K562 (cell line): ENCODE results near the gene NQO2. TPM values are rescaled to one million over a fixed set of nuclear protein-coding genes. Genes with fewer than 3 reads are reported as not detected.

ENCODE experiments used
- ATAC-seq: fragments of 200-7000 bp; cut with Tn5 transposase; 3 replicates; pipeline ENCODE4 v1.9.1; 2020; ENCODE audit warnings: moderate library complexity
- BruUV-seq: library from RNA; stranded (reverse); fragments of 400-500 nt; replicated peaks from 2 replicates; lab custom pipeline; 2021; lab: Mats Ljungman, UMichigan
- CTCF ChIA-PET: fragments of 300-600 bp; formaldehyde crosslinking; extraction: SDS; loops from one replicate; lab custom pipeline; 2021; ENCODE audit warnings: low intra/inter-chr PET ratio; lab: Yijun Ruan, JAX
- POLR2A ChIA-PET: fragments of 300-600, 350-650 bp; sonication (Branson Sonifier 250); formaldehyde crosslinking; extraction: SDS; loops from one replicate; lab custom pipeline; 2021; ENCODE audit warnings: antibody characterized with exemption, inconsistent platforms; lab: Yijun Ruan, JAX
- DNase-seq, 4 experiments: peaks; one replicate each; pipeline versions ENCODE4 v3.0.0 to v3.0.0-alpha.2; 2011 to 2018; ENCODE audit warnings: low spot score in 3 of 4, mixed read lengths in 3 of 4; ENCODE audit errors: extremely low read depth in 1 of 4
- FAIRE-seq: peaks from 2 replicates; lab custom pipeline; 2011; peaks lifted over from hg19 to GRCh38; lab: Jason Lieb, UNC
- H2AFZ ChIP-seq: 2 replicates; pipeline ENCODE4 v1.6.0; 2011; ENCODE audit warnings: low read depth, low read length, control low read depth, inconsistent platforms
- H3K27ac ChIP-seq: fragments of 200-600 bp; 3 replicates; pipeline ENCODE4 v1.8.0; 2011; ENCODE audit warnings: low read depth, mild to moderate bottlenecking, control low read depth, inconsistent platforms, low read length, moderate library complexity, mixed read lengths; ENCODE audit errors: extremely low read depth
- H3K27me3 ChIP-seq, 2 experiments: fragments of 300-600 bp in 1 of 2; 2 replicates in 1 of 2; 3 replicates in 1 of 2; pipeline versions ENCODE4 v1.6.0 to v1.8.0; 2011; ENCODE audit warnings: inconsistent platforms in 2 of 2, low read length in 2 of 2, mild to moderate bottlenecking in 1 of 2, mixed read lengths in 1 of 2, moderate library complexity in 1 of 2; ENCODE audit not compliant: control insufficient read depth in 2 of 2, insufficient read depth in 2 of 2
- H3K36me3 ChIP-seq: fragments of 300-600 bp; 3 replicates; pipeline ENCODE4 v1.8.0; 2011; ENCODE audit warnings: mild to moderate bottlenecking, low read length, inconsistent platforms; ENCODE audit not compliant: control insufficient read depth, insufficient read depth
- H3K4me1 ChIP-seq, 2 experiments: fragments of 200-600 bp in 1 of 2; replicated peaks in 1 of 2; 2 replicates in 1 of 2; 3 replicates in 1 of 2; pipeline versions ENCODE4 v1.5.1 to v1.8.0; 2011; ENCODE audit warnings: inconsistent platforms in 2 of 2, low read length in 2 of 2, mild to moderate bottlenecking in 1 of 2, mixed read lengths in 1 of 2, moderate library complexity in 1 of 2; ENCODE audit not compliant: control insufficient read depth in 2 of 2, insufficient read depth in 2 of 2
- H3K4me2 ChIP-seq: 2 replicates; pipeline ENCODE4 v1.6.1; 2011; ENCODE audit warnings: low read length, control low read depth, inconsistent platforms, mixed read lengths; ENCODE audit not compliant: insufficient read depth
- H3K4me3 ChIP-seq: fragments of 200-600 bp; sonication (generic), shearing (Covaris generic); 2 replicates; pipeline ENCODE4 v1.5.1; 2016; ENCODE audit warnings: control low read depth, inconsistent platforms
- H3K79me2 ChIP-seq: fragments of 200-600 bp; 3 replicates; pipeline ENCODE4 v1.8.0; 2011; ENCODE audit warnings: low read length, inconsistent platforms; ENCODE audit not compliant: control insufficient read depth, insufficient read depth
- H3K9ac ChIP-seq, 2 experiments: 2 replicates each; pipeline versions ENCODE4 v1.6.0 to v1.6.1; 2011; ENCODE audit warnings: low read depth in 2 of 2, low read length in 2 of 2, control low read depth in 1 of 2, inconsistent platforms in 1 of 2, mild to moderate bottlenecking in 1 of 2, mixed read lengths in 1 of 2; ENCODE audit not compliant: insufficient read depth in 1 of 2
- H3K9me1 ChIP-seq: one replicate; pipeline ENCODE4 v1.6.0; 2011; ENCODE audit warnings: inconsistent platforms, mild to moderate bottlenecking, low read length, moderate library complexity; ENCODE audit not compliant: control insufficient read depth, insufficient read depth
- H3K9me3 ChIP-seq: replicated peaks from 2 replicates; pipeline ENCODE4 v1.5.1; 2011; ENCODE audit warnings: low read depth, low read length, inconsistent platforms; ENCODE audit not compliant: control insufficient read depth, insufficient read depth
- H4K20me1 ChIP-seq: replicated peaks from 2 replicates; pipeline ENCODE4 v1.6.1; 2011; ENCODE audit warnings: low read length, inconsistent platforms, mixed read lengths; ENCODE audit not compliant: control insufficient read depth, insufficient read depth
- CBFA2T3 ChIP-seq: fragments of 450-650 bp; IDR thresholded peaks from 2 replicates; pipeline ENCODE4 v1.6.1; 2017
- EGR1 ChIP-seq: fragments of 450-650 bp; conservative IDR thresholded peaks from 2 replicates; pipeline ENCODE4 v1.6.1; 2017; ENCODE audit warnings: mild to moderate bottlenecking
- GTF2E2 ChIP-seq: fragments of 200-800 bp; sonication (Bioruptor generic); IDR thresholded peaks from 2 replicates; pipeline ENCODE4 v1.6.1; 2016; ENCODE audit warnings: missing genetic modification characterization, missing compliant biosample characterization
- HMG20B ChIP-seq: fragments of 250-450 bp; sonication (Bioruptor Pico); IDR thresholded peaks from 2 replicates; pipeline ENCODE4 v1.5.0; 2021; ENCODE audit warnings: mild to moderate bottlenecking
- MXI1 ChIP-seq: IDR thresholded peaks from 2 replicates; pipeline ENCODE4 v1.6.1; 2011; ENCODE audit warnings: low read depth, mild to moderate bottlenecking, improper control_type of control experiment, low read length
- NBN ChIP-seq: fragments of 450-650 bp; IDR thresholded peaks from 2 replicates; pipeline ENCODE4 v1.6.1; 2016; ENCODE audit warnings: low read depth, mild to moderate bottlenecking
- RBM14 ChIP-seq: fragments of 200-400 bp; formaldehyde crosslinking; IDR thresholded peaks from 2 replicates; pipeline ENCODE4 v1.6.1; 2018; ENCODE audit warnings: low read depth, mild to moderate bottlenecking, low read length, moderate library complexity, borderline replicate concordance; ENCODE audit not compliant: insufficient read depth
- RHOXF2B ChIP-seq: fragments of 250-450 bp; sonication (Bioruptor Pico); conservative IDR thresholded peaks from 2 replicates; pipeline ENCODE4 v1.5.1; 2021
- SIN3A ChIP-seq, 2 experiments: fragments of 150-350 bp in 1 of 2; IDR thresholded peaks; 2 replicates each; pipeline ENCODE4 v1.6.1; 2011 to 2016; ENCODE audit warnings: borderline replicate concordance in 2 of 2, low read depth in 2 of 2, low read length in 2 of 2, mild to moderate bottlenecking in 2 of 2, moderate library complexity in 2 of 2; ENCODE audit not compliant: control insufficient read depth in 1 of 2
- SRSF7 ChIP-seq: fragments of 200-400 bp; formaldehyde crosslinking; optimal IDR thresholded peaks from 2 replicates; pipeline ENCODE3; 2017; ENCODE audit warnings: mild to moderate bottlenecking, low read depth, low read length
- ZNF354B ChIP-seq: fragments of 250-450 bp; sonication (Bioruptor Pico); IDR thresholded peaks from 2 replicates; pipeline ENCODE4 v1.4.0; 2020
- ZNF384 ChIP-seq: IDR thresholded peaks from 2 replicates; pipeline ENCODE4 v1.6.1; 2012; ENCODE audit warnings: low read depth, low read length, improper control_type of control experiment
- ZNF431 ChIP-seq: sonication (generic); formaldehyde crosslinking; IDR thresholded peaks from 2 replicates; pipeline ENCODE4 v1.8.0; 2022; ENCODE audit warnings: mild to moderate bottlenecking, missing genetic modification reagents
- WGBS: fragments of 100-300 bp; shearing (Covaris generic); methylation state at CpG from one replicate; pipeline ENCODE4 v1.1.6; 2016; ENCODE audit warnings: low coverage, mixed read lengths; ENCODE audit not compliant: insufficient coverage; ENCODE audit errors: missing lambda C conversion rate; 5-methylcytosine and 5-hydroxymethylcytosine counted together
- in situ Hi-C: fragments of 300-500 bp; cut with MboI; formaldehyde crosslinking; loops from 4 replicates; pipeline ENCODE4 v1.15.0; 2018; ENCODE audit warnings: inconsistent platforms, mixed read lengths
- intact Hi-C: fragments of 100-400 bp; cut with micrococcal nuclease; formaldehyde crosslinking; loops from 2 replicates; pipeline ENCODE4 v1.14.2; 2022
- polyA plus RNA-seq, 8 experiments: library from polyadenylated mRNA; depleted of rRNA in 4 of 8; stranded (reverse) in 5 of 8; unstranded in 3 of 8; fragments of >200 nt; fragmentation: Nextera tagmentation in 2 of 8; fragmentation: Illumina TruSeq in 1 of 8; extraction: Ambion mirVana in 2 of 8; extraction: Trizol in 1 of 8; gene quantifications; 2 replicates each; pipeline versions ENCODE4 v1.2.1 to v1.2.3, GENCODE V29; 2011 to 2014; ENCODE audit warnings: inconsistent platforms in 1 of 8, missing spikeins in 1 of 8
- total RNA-seq, 7 experiments: library from RNA; depleted of rRNA in 6 of 7; stranded (reverse); fragments of >200 nt in 6 of 7; fragmentation: Illumina TruSeq in 2 of 7; extraction: Trizol in 2 of 7; gene quantifications; 2 replicates each; pipeline versions ENCODE4 v1.2.1 to v1.2.3, GENCODE V29; 2011 to 2021; ENCODE audit warnings: low replicate concordance in 1 of 7
- TF ChIP-seq, protein P1 (sequence below): fragments of 450-650 bp; IDR thresholded peaks from 2 replicates; pipeline ENCODE4 v1.6.1; 2017; ENCODE audit warnings: mild to moderate bottlenecking, moderate library complexity
- TF ChIP-seq, protein P2 (sequence below): fragments of 450-650 bp; IDR thresholded peaks from 2 replicates; pipeline ENCODE4 v1.6.1; 2018; ENCODE audit warnings: mild to moderate bottlenecking, low read depth; ENCODE audit not compliant: partially characterized antibody

Gene NQO2
- total and polyA plus RNA-seq, 9 of the 15 experiments (the other 6 are each of a cell fraction or from before 2014, with no cell fraction given) = 54.6 to 214 (median 116) TPM

DNA sequence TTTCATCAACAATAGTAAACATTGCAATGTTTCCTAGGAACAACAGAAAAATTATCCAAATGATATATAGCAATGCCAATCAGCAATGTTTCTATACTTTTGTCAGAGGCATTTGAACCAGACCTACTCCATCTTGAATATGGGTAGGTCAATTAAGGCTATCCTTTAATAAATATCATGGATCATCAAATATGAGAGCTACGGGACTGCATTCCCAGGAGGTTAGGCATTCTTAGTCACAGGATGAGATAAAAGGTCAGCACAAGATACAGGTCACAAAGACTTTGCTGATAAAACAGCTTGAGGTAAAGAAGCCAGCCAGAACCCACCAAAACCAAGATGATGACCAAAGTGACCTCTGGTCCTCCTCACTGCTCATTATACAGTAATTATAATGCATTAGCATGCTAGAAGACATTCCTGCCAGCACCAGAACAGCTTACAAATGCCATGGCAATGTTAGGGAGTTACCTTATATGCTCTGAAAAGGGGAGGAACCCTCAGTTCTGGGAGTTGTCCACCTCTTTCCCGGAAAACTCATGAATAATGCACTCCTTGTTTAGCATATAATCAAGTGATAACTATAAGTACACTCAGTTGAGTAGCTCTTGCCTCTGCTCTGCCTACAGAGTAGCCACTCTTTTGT, 19.8 kb upstream of the NQO2 start (continued):
- TF ChIP-seq CBFA2T3 (peak; percentile 28; the same call in 1 of the 2 replicates), RHOXF2B (CRISPR knock-in tag) (no peak), SIN3A (IDR thresholded peaks at IDR 0.05; ENCODE audit: borderline replicate concordance in 2 of 2, control insufficient read depth in 1 of 2, low read depth in 2 of 2, low read length in 2 of 2) (no peak), SRSF7 (no peak), ZNF354B (peak; percentile 84), RBM14 (no peak), HMG20B (no peak)
- TF ChIP-seq, protein P1, sequence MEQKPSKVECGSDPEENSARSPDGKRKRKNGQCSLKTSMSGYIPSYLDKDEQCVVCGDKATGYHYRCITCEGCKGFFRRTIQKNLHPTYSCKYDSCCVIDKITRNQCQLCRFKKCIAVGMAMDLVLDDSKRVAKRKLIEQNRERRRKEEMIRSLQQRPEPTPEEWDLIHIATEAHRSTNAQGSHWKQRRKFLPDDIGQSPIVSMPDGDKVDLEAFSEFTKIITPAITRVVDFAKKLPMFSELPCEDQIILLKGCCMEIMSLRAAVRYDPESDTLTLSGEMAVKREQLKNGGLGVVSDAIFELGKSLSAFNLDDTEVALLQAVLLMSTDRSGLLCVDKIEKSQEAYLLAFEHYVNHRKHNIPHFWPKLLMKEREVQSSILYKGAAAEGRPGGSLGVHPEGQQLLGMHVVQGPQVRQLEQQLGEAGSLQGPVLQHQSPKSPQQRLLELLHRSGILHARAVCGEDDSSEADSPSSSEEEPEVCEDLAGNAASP = no peak

DNA sequence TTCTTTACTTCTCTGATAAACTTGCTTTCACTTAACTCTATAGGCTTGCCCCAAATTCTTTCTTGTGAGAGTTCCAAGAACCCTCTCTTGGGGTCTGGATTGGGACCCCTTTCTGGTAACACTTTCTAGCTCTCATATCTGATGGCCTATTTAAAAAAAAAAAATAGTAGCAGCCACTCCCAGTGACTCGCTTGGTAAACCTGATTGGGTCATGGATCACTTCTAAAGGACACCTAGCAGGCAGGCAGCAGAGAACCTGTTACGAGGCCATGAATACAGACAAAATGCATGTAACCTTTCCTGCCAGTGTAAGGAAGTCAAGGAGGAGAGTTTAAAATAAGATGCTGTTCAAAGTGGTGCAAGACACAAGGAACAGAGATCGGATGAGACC, 19.2 kb upstream of the NQO2 start:
- no peaks in the 10 kb centered on the region for H3K9me3 ChIP-seq
- no TSS peak for BruUV-seq
- peak; percentile 76 for TF ChIP-seq ZNF384
- TF ChIP-seq, protein P2, sequence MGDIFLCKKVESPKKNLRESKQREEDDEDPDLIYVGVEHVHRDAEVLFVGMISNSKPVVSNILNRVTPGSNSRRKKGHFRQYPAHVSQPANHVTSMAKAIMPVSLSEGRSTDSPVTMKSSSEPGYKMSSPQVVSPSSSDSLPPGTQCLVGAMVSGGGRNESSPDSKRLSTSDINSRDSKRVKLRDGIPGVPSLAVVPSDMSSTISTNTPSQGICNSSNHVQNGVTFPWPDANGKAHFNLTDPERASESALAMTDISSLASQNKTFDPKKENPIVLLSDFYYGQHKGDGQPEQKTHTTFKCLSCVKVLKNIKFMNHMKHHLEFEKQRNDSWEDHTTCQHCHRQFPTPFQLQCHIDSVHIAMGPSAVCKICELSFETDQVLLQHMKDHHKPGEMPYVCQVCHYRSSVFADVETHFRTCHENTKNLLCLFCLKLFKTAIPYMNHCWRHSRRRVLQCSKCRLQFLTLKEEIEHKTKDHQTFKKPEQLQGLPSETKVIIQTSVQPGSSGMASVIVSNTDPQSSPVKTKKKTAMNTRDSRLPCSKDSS = no peak
- 0 out of 2 replicates have a peak, but pooled peaks have one; percentile 51 for TF ChIP-seq GTF2E2
- TF ChIP-seq MXI1 = no peak
- TF ChIP-seq ZNF431 (CRISPR knock-in tag) = no peak
- peak; percentile 1; the same call in 1 of the 2 replicates for TF ChIP-seq EGR1
- TF ChIP-seq NBN = 0 out of 2 replicates have a peak, but pooled peaks have one; percentile 13

More for the DNA sequence above, 19.2 kb upstream of the NQO2 start:
- FAIRE-seq = no peak
- ChIA-PET CTCF (no interaction called here), POLR2A (interaction anchor here (0.5 to 2.6 kb wide), 14 partner anchors 9 to 427 kb away, joined by 3 to 31 read pairs (median 4); partner anchors contain the start of genes NQO2 and SERPINB6)
- peak overlapping the region; percentile 20; the same call in 1 of the 2 replicates for H3K4me2 ChIP-seq
- no peaks in the 10 kb centered on the region for H3K79me2 ChIP-seq
- DNase-seq = no peak
- H3K36me3 ChIP-seq = no peaks in the 10 kb centered on the region
- H3K4me3 ChIP-seq = no peak overlapping the region
- ATAC-seq = peak; percentile 30
- intact Hi-C loops = no loop called here
- in situ Hi-C loops = no loop called here
- H4K20me1 ChIP-seq = no peaks in the 10 kb centered on the region
- H3K4me1 ChIP-seq = peaks cover 32 to 83% of the 10 kb centered on the region in 2 experiments
- H3K27ac ChIP-seq = no peak overlapping the region; the same call in 2 of the 3 replicates
- H3K9ac ChIP-seq = no peak overlapping the region
- no peak overlapping the region; the same call in 1 of the 2 replicates for H2AFZ ChIP-seq
- WGBS = 47% methylated on average over 3 of the region's 3 CpGs
- H3K9me1 ChIP-seq = no peaks in the 10 kb centered on the region
- no peaks in the 10 kb centered on the region for H3K27me3 ChIP-seq
